NCI-H1417 (cell line): ENCODE results near the gene C13orf46.

Experiments
- DNase-seq, 3 experiments: peaks; one replicate each; lab custom pipeline; 2025; lab: John Stamatoyannopoulos, UW

The C13orf46 gene

DNA sequence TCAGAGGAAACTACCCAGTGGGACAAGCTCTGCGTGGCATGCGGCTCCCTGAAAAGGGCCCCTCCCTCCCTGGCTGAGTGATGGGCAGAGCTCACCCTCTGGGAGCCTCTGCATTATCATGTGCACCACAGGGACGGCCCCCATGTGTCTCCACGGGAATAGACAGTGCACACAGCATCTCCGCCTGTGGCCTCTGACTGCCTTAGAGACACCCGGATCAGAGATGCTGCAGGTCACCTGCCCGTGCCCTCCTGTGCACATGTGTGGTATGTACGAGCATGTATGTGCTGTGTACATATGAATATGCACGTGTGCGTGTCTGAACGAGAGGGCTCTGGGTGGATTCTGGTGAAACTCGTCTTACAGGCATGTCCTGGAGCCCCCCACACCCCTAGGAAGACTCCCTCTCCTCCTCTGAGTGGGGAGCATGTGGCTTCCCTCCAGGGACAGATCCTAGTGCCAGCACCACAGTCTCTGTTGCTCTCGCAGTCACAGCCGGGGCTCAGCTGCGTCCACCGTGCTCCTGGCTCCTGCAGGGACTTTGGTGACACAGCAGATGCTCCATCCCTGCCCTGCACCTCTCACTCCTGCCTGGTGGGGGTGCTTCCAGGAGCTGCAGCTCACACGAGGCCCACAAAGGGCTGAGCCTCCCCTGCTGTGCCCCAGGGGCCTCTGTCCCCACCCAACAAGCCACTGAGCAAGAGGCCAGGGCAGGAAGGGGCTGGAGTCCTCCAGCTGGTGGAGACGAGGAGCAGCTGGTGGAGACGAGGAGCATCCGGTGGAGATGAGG lies 19.6 kb downstream of the C13orf46 start:
- no peak for DNase-seq

DNA sequence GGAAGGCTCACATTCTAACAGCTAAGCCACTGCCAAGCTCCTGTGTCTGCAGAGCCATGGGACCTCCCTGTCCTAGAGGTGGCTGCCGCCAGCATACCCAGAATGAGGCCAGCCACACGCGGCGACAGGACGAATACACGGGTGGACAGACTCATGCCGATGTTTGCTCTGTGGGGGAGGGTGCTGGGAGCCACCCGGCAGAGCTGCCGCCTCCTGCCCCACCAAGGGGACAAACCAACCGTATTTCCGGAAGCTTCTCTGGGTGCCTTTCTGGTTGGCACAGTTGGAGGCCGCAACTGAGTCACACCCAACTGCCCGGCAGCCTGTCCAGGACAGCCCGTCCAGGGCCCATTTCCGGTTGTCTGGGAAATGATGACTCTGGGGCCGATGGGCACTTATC lies 20.3 kb downstream of the C13orf46 start:
- DNase-seq = no peak

- no peak for DNase-seq
These were observed 20.8 kb downstream of the C13orf46 start for GRCh38 chr13:113952983-113953520.

- DNase-seq = no peak
These were observed 21.5 kb downstream of the C13orf46 start for GRCh38 chr13:113952151-113952982.

DNA sequence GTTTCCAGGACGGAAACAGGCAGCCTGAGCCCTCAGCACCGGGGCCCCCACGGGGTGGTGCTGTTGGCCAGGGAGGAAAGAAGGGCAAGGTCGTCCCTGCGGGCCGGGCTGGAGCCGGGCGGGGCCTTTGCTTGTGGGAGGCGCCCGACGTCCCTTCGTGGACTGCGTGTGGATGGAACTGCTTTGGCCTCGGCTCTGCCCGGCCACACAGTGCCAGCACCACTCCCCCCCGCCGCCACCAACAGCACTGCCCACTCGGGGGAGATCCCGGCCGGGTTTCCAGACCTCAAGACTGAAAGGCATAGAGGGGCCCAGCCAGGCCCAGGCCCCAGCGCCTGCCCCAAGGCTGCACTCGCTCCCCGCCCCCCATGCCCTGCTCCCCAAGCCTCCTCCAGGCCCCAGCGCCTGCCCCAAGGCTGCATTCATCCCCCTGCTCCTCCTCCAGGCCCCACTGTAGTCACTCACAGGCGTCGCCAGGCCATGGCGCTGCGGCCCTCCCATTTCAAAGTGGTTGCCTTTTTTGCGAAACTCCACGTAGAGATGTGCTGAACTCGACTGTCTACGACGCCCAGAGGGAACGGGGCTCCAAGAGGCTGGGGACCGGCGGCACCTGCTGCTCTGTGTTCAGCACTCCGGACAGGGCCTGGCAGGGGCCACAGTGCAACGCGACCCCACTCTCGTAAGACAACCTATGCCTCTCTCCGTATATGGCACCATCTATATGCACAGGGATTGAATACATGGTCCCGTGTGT lies 22.5 kb downstream of the C13orf46 start:
- DNase-seq = peak in 2 of 3 experiments; percentile 9 to 88

DNA sequence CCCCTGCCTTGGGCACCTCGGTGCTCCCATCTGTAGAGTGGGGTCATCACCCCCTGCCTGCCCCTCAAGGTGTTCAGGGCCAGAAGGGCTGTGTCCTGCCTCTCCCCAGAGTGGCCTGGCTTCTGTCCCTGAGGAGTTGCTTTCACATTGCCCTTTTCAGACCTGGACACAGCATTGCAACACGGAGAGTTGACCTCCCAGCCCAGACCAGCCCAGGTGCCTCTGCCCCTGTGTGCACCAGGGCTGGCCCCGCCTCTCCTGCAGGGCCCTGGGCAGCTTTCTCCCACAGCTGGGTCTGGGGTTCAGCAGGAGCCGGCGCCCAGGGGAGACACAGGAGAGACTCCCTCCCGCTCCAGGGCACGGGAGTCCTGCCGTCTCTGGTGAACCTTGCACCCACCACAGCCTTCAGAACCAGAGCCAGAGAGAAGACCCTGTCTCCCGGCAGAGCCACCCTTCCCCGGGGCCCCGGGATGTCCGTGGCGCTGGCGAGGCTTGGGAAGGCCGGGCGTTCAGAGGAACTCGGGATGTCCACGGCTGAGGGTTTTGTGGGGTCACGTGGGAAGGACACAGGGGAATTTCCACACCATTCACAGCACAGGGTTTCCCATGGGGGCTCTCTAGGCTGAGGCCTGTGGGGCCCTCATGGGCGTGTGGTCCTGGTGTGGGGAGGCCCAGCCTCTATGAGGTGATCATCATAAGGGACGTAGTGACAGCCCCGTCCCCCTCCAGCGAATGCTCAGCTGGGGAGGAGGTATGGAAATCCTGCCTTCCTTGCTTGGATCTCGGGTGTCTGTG lies 23.2 kb downstream of the C13orf46 start:
- DNase-seq = no peak

- DNase-seq = no peak
These were observed 24.3 kb downstream of the C13orf46 start for GRCh38 chr13:113949546-113949945.

- DNase-seq = no peak
These were observed 25.7 kb downstream of the C13orf46 start for GRCh38 chr13:113948034-113948742.

- peak in 2 of 3 experiments; percentile 19 to 65 for DNase-seq
These were observed 26.4 kb downstream of the C13orf46 start for GRCh38 chr13:113947311-113948033.

DNA sequence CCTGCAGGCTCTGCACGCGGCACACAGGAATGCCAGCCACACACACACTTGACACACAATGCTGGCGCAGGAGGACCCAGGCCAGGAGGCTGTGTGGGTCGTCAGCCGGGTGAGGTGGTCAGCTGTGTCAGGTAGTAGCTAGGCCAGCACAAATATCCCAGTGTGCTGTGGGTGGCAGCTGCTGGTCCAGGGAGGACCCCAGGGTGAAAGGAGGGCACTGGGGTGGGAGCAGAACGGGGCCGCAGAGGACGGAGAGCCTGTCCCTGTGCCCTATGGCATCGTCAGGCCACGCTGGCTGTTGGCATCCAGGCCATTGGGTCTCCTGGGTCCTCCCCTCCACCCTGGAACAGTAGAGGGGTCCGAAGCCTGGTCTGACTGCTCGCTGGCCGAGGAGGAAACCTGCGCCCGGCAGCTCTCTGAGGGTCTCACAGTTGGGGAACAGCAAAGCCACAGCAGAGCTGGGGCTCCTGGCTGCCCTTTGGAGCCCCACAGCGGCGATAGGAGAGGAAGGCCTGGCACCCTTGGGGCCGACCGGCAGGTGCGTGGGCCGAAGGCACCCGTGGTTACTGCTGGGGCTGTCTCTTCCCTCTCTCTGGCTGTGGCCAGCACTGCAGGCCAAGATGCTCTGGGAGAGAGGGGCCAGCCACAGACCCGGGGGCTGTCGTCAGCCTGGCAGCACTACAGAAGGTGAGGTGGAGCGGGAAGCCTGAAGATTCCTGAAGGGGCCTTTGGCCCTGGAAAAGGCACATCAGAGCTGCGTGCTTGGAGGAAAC lies 27.3 kb downstream of the C13orf46 start:
- no peak for DNase-seq

DNA sequence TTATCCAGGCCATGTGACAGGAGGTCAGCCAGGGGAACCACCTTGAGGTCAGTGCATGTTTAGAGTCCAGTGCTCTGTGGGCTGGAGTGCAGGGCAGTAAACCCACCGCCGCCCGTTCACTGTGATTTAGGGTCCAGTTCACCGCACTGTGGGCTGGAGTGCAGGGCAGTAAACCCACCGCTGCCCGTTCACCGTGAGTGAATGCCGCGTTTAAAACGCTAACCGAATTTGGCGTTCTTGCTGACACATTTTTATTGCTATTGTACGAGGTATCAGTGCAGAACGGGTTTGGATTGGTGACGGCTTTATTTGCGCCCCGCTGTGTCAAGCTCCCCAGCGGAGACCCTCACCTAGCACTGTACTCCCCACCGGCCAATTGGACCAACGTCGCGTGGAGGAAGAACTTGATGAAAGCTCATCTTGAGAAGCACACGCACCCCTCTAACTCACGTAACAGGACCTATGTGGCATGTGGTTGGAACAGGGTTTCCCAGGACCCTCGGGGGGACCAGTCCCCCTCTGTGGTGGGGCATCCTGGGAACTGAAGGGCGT lies 27.9 kb downstream of the C13orf46 start:
- no peak for DNase-seq

DNA sequence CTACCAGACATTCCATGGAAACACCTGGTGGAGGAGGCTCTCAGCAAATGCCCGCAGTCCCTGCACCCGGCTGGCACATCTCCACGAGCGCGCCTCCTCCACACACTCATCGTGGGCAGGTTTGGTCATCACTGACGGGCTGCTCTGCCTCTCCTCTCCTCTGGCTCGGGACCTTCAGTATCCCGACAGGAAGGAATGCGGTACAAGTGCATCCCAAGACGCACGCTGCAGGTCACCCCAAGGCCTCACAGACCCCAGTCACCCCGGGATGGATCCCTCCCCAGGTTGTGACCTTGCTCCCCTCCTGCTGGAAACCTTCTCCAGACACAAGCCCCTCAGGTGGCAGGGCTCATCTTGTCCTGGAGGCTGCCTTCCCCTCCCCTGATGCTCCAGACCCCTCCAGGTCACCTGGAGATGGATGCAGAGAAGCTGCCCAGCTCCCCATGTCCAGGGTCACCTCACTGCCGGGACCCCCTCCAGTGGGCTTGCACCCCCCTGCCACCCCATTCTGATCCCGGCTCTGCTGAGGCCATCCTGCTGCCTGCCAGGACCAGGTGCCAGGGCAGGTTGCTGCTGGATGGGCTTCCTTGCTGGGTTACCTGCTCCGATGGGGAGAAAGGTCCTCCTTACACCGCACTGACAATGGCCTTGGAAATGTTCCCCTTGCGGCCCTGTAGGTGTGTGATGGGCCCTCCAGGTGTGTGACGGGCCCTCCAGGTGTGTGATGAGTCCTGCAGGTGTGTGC lies 29.9 kb downstream of the C13orf46 start:
- no peak for DNase-seq

GRCh38 chr13:113942591-113943103 lies 31.2 kb downstream of the C13orf46 start:
- DNase-seq = no peak

DNA sequence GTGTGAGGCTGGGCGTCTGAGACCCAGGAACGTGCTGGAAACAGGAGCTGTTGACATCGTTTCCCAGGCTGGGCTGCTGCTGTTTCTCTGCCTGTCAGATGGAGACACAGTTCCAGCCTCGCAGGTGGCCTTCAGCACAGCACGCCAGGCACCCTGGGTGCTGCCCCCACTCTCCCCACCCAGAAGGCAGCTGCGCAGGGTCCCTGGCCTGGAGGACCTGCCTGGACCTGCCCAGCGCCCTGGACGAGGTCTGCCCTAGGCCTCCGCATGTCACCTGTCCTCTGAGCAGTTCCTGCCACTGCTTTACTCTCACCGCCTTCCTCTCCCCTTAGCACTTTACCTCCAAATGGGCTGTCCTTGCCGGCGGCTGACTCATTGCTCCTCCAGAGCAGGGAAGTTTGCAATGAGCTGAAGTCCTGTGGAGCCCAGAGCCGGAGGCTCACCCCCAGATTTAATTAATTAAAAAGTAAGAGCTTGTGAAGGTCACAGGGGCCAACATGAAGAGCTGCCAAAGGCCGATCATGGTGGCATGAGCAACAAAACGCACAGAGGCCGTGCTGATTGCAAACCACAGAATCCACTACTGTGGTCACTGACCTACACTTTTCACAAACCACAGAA lies 32.2 kb downstream of the C13orf46 start:
- DNase-seq = peak in 2 of 3 experiments; percentile 82 to 91

DNA sequence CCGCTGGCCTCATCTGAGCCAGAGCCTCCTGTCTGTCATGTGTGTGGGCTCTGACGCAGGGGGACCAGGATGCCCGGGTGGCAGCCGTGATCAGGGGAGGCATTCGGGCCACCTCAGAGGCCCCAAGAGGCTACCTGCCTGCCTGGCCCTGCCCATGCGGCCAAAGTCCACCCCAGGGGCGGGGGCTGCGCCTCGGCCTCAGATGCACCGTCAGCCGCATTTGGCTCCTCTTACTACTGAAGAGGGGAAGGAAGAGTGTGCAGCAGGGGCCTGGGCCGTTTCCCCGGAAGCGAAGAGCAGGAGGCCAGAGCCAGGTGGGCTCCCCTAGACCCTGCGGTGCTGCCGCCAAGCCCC lies 34.0 kb downstream of the C13orf46 start:
- no peak for DNase-seq

GRCh38 chr13:113939129-113939943 lies 34.5 kb downstream of the C13orf46 start:
- no peak for DNase-seq

DNA sequence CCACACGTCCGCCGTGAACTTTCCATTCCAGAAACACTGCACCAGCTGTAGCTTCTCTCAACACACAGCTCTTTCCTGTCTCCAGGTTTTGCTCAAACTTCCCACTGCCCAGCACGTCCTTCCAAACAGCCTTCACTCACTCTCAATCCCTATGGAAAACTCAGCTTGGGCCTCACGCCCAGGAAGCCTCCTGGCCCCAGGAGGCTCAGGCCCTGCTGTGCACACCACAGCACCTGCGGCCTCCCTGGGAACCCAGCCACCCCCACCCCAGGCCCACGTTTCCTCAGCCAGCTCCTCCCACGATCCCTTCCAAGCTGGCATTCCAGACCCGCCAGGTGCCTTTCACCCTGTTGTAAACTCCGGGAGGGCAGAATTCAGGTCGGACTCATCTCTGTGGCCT lies 35.2 kb downstream of the C13orf46 start:
- DNase-seq = peak in 2 of 3 experiments; percentile 64 to 65
